PC-3 (cell line): ENCODE measurements around the gene MPIG6B.
"Not testable (repeated sequence)": the region's sequence is repeated elsewhere in the genome, so short reads cannot be mapped to it uniquely, and the experiment has no call there.

Experiments
- EZH2 ChIP-seq: fragments of 300-600 bp; sonication (generic); IDR thresholded peaks from one replicate; pipeline ENCODE4 v1.6.1; 2017; ENCODE audit warnings: antibody characterized with exemption, mild to moderate bottlenecking, low read length; ENCODE audit not compliant: unreplicated experiment
- TF ChIP-seq, protein P1 (sequence below): fragments of 300-600 bp; sonication (generic); conservative IDR thresholded peaks from 2 replicates; pipeline ENCODE4 v1.5.1; 2017; ENCODE audit warnings: antibody characterized with exemption, low read depth, mild to moderate bottlenecking, low read length

GRCh38 chr6:31709157-31709556, 14.0 kb upstream of the MPIG6B start:
- TF ChIP-seq, protein P1, sequence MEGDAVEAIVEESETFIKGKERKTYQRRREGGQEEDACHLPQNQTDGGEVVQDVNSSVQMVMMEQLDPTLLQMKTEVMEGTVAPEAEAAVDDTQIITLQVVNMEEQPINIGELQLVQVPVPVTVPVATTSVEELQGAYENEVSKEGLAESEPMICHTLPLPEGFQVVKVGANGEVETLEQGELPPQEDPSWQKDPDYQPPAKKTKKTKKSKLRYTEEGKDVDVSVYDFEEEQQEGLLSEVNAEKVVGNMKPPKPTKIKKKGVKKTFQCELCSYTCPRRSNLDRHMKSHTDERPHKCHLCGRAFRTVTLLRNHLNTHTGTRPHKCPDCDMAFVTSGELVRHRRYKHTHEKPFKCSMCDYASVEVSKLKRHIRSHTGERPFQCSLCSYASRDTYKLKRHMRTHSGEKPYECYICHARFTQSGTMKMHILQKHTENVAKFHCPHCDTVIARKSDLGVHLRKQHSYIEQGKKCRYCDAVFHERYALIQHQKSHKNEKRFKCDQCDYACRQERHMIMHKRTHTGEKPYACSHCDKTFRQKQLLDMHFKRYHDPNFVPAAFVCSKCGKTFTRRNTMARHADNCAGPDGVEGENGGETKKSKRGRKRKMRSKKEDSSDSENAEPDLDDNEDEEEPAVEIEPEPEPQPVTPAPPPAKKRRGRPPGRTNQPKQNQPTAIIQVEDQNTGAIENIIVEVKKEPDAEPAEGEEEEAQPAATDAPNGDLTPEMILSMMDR: not testable (repeated sequence)
- not testable (repeated sequence) for TF ChIP-seq EZH2
